HEK293 (cell line): Measurements from ENCODE around the gene SMIM24.

Source experiments
- ATF2 ChIP-seq: fragments of 450-650 bp; formaldehyde crosslinking; IDR thresholded peaks from 2 replicates; pipeline ENCODE4 v1.5.1; 2016; ENCODE audit warnings: missing biosample characterization, missing genetic modification characterization, low read depth
- ELK4 ChIP-seq: IDR thresholded peaks from 2 replicates; pipeline ENCODE4 v1.6.1; 2011; ENCODE audit warnings: mild to moderate bottlenecking, low read depth, low read length, borderline replicate concordance
- HOXA7 ChIP-seq: sonication (generic); formaldehyde crosslinking; IDR thresholded peaks from 2 replicates; pipeline ENCODE4 v1.8.1; 2022; ENCODE audit warnings: missing genetic modification reagents, borderline replicate concordance
- ZNF24 ChIP-seq: fragments of 450-650 bp; formaldehyde crosslinking; IDR thresholded peaks from 2 replicates; pipeline ENCODE4 v1.5.1; 2016; ENCODE audit warnings: missing biosample characterization, missing genetic modification characterization
- ZNF596 ChIP-seq: fragments of 450-650 bp; IDR thresholded peaks from 2 replicates; pipeline ENCODE4 v1.5.0; 2018; ENCODE audit warnings: missing biosample characterization, mild to moderate bottlenecking, missing genetic modification characterization, moderate library complexity
- ZNF600 ChIP-seq: fragments of 450-650 bp; formaldehyde crosslinking; IDR thresholded peaks from 2 replicates; pipeline ENCODE4 v1.5.1; 2016; ENCODE audit warnings: missing biosample characterization, missing genetic modification characterization
- ZNF76 ChIP-seq: fragments of 450-650 bp; formaldehyde crosslinking; IDR thresholded peaks from 2 replicates; pipeline ENCODE4; 2016; ENCODE audit warnings: low read depth, missing biosample characterization, missing genetic modification characterization, borderline replicate concordance
- TF ChIP-seq, protein P1 (sequence below): fragments of 450-650 bp; formaldehyde crosslinking; IDR thresholded peaks from 2 replicates; pipeline ENCODE4 v1.5.1; 2016; ENCODE audit warnings: missing biosample characterization, missing genetic modification characterization

DNA sequence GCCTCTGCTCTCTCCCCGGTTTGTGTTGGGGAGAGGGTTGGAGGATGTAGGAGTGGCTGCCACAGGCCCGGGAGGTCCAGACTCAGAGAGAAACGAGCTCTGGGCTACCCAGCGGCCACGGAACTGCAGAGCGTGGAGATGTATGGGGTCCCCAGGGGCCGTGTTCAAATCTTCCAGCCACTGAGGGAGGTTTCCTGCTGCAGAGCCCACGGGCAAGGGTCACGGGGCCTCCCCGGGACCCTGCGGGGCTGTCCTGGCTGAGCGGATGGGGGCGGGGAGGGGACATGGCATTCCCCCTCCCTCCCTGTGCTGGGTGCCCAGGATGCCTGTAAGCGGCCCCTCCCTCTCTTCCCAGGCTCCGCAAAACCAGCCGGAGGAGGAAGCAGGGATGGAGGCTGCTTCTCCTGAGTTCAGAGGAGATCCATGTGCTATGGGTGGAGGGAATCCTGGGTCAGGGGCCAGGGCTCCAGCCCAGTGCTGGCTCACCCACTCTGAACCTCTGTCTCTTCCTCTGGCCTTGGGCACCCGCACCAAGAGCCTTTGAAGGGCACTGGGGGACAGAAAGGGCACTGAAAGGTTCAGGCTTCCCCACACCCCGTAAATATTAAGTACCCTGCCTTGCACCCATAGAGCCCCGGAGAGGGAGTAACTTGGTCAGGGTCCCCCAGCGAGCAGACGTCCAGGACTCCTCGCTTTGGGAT lies 22.6 kb downstream of the SMIM24 start:
- TF ChIP-seq ZNF596 (tag by site-specific recombination) = no peak
- no peak for TF ChIP-seq ATF2
- TF ChIP-seq, protein P1, sequence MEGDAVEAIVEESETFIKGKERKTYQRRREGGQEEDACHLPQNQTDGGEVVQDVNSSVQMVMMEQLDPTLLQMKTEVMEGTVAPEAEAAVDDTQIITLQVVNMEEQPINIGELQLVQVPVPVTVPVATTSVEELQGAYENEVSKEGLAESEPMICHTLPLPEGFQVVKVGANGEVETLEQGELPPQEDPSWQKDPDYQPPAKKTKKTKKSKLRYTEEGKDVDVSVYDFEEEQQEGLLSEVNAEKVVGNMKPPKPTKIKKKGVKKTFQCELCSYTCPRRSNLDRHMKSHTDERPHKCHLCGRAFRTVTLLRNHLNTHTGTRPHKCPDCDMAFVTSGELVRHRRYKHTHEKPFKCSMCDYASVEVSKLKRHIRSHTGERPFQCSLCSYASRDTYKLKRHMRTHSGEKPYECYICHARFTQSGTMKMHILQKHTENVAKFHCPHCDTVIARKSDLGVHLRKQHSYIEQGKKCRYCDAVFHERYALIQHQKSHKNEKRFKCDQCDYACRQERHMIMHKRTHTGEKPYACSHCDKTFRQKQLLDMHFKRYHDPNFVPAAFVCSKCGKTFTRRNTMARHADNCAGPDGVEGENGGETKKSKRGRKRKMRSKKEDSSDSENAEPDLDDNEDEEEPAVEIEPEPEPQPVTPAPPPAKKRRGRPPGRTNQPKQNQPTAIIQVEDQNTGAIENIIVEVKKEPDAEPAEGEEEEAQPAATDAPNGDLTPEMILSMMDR (tag by site-specific recombination) = no peak
- 0 out of 2 replicates have a peak, but pooled peaks have one; percentile 43 for TF ChIP-seq ZNF600 (tag by site-specific recombination)
- TF ChIP-seq ZNF76 (tag by site-specific recombination) = peak; percentile 36; the same call in 1 of the 2 replicates
- TF ChIP-seq HOXA7 (CRISPR knock-in tag) = no peak
- TF ChIP-seq ELK4 = no peak
- no peak for TF ChIP-seq ZNF24 (tag by site-specific recombination)
